Transverse colon (tissue), 4 donors: ENCODE measurements around the gene HMX1. TPM values are rescaled to one million over a fixed set of nuclear protein-coding genes. Genes with fewer than 3 reads are reported as not detected.

Source experiments
- DNase-seq: peaks from one replicate; pipeline ENCODE4 v3.0.0-alpha.2; 2019
- H3K27ac ChIP-seq, 4 donors: fragments of 200-600 bp; sonication (generic); 2 replicates each; pipeline ENCODE4 v1.5.1; 2016 to 2018; ENCODE audit warnings: inconsistent platforms in 4 of 4
- H3K27me3 ChIP-seq: fragments of 200-600 bp; sonication (generic); 2 replicates; pipeline ENCODE4 v1.5.1; 2017; ENCODE audit warnings: inconsistent platforms
- H3K36me3 ChIP-seq, 4 donors: fragments of 200-600 bp; sonication (generic); 2 replicates each; pipeline ENCODE4 v1.5.1; 2017 to 2019; ENCODE audit warnings: inconsistent platforms in 4 of 4
- H3K4me1 ChIP-seq, 4 donors: fragments of 200-600 bp; sonication (generic); 2 replicates each; pipeline ENCODE4 v1.5.1; 2017 to 2020; ENCODE audit warnings: inconsistent platforms in 4 of 4
- H3K4me3 ChIP-seq, 4 donors: fragments of 200-600 bp; sonication (generic); 1 replicate in 1 of 4; 2 replicates in 3 of 4; pipeline versions ENCODE4 v1.5.1 to v1.6.1; 2017 to 2019; ENCODE audit warnings: inconsistent platforms in 4 of 4
- H3K9me3 ChIP-seq, 2 donors: fragments of 200-600 bp; sonication (generic); 2 replicates each; pipeline ENCODE4 v1.5.1; 2017 to 2019; ENCODE audit warnings: inconsistent platforms in 2 of 2
- CTCF ChIP-seq, 5 experiments: fragments of 200-600 bp in 3 of 5; fragments of 450-650 bp in 2 of 5; sonication (generic) in 3 of 5; IDR thresholded peaks; 1 replicate in 2 of 5; 2 replicates in 3 of 5; pipeline ENCODE4 v1.5.1; 2016 to 2017; ENCODE audit warnings: antibody characterized with exemption in 5 of 5, inconsistent platforms in 3 of 5, mild to moderate bottlenecking in 2 of 5, moderate library complexity in 1 of 5
- EP300 ChIP-seq: sonication (generic); formaldehyde crosslinking; IDR thresholded peaks from one replicate; pipeline ENCODE4 v1.6.1; 2017; ENCODE audit warnings: antibody characterized with exemption, low read depth
- POLR2A ChIP-seq: fragments of 450-650 bp; IDR thresholded peaks from one replicate; pipeline ENCODE4 v1.6.1; 2016; ENCODE audit warnings: antibody characterized with exemption, mild to moderate bottlenecking, moderate library complexity
- POLR2AphosphoS5 ChIP-seq, 3 donors: sonication (generic); formaldehyde crosslinking; IDR thresholded peaks; one replicate each; pipeline ENCODE4 v1.6.1; 2016; ENCODE audit warnings: antibody characterized with exemption in 3 of 3
- WGBS, 2 donors: methylation state at CpG; one replicate each; pipeline ENCODE4 v1.1.5; 2018; ENCODE audit warnings: low coverage in 1 of 2; 5-methylcytosine and 5-hydroxymethylcytosine counted together
- in situ Hi-C, 4 donors: fragments of 200-750 bp; cut with MboI; loops; one replicate each; pipeline versions ENCODE4 v1.15.0 to v1.15.1; 2017; ENCODE audit warnings: low sequenced_read_pairs in 3 of 4, low pct_ligation_motif_present in 1 of 4, low pct_unique_long_range_greater_than_20kb in 1 of 4
- intact Hi-C: fragments of 100-400 bp; cut with DNase I; formaldehyde crosslinking; loops from one replicate; pipeline ENCODE4 v1.15.1; 2023; ENCODE audit warnings: low total_unique reads
- total RNA-seq, 4 donors: library from RNA; depleted of rRNA; stranded (reverse); fragments of >200 nt; gene quantifications; one replicate each; pipeline ENCODE4 v1.1.0, GENCODE V29; 2016

The HMX1 gene
- total RNA-seq, 4 donors from 2014 or later = not detected

GRCh38 chr4:8896071-8896470 is 24.4 kb upstream of the HMX1 start:
- peaks cover 64% of the 10 kb centered on the region for H3K27me3 ChIP-seq
- no peak for DNase-seq
- no peak overlapping the region for H3K27ac ChIP-seq
- no peaks in the 10 kb centered on the region for H3K36me3 ChIP-seq
- H3K4me1 ChIP-seq = no peaks in the 10 kb centered on the region
- in situ Hi-C loops = no loop called here
- intact Hi-C loops = no loop called here
- 80% methylated on average over 10 of the region's 10 CpGs; no CpG with 5 or more reads in 1 of the 2 donors for WGBS, 2 donors
- H3K9me3 ChIP-seq = peaks cover 5 to 8% of the 10 kb centered on the region in 2 donors
- H3K4me3 ChIP-seq = no peak overlapping the region
- TF ChIP-seq POLR2A (no peak), POLR2AphosphoS5 (IDR thresholded peaks at IDR 0.05) (no peak), CTCF (IDR thresholded peaks at IDR 0.05) (no peak), EP300 (no peak)

- no peak for TF ChIP-seq EP300
- intact Hi-C loops (no loop called here), in situ Hi-C loops (no loop called here)
- H3K4me3 ChIP-seq = no peak overlapping the region
- H3K27me3 ChIP-seq = peaks cover 71% of the 10 kb centered on the region
- WGBS, 2 donors = 72% methylated on average over 7 of the region's 7 CpGs; no CpG with 5 or more reads in 1 of the 2 donors
- no peak overlapping the region for H3K27ac ChIP-seq
- H3K9me3 ChIP-seq = peaks cover 0 to under 1% of the 10 kb centered on the region in 2 donors
- no peaks in the 10 kb centered on the region for H3K4me1 ChIP-seq
- H3K36me3 ChIP-seq = no peaks in the 10 kb centered on the region
- no peak for DNase-seq
Observed at GRCh38 chr4:8895295-8895694, 23.7 kb upstream of the HMX1 start.

GRCh38 chr4:8894424-8894816 is 22.8 kb upstream of the HMX1 start:
- no peaks in the 10 kb centered on the region for H3K36me3 ChIP-seq
- H3K4me1 ChIP-seq = no peaks in the 10 kb centered on the region
- intact Hi-C loops (loop anchor here (5.0 kb wide), 1 partner anchor 1588 kb away; no protein-coding TSS in a partner anchor), in situ Hi-C loops (no loop called here)
- WGBS, 2 donors = 14% methylated on average over 11 of the region's 14 CpGs; no CpG with 5 or more reads in 1 of the 2 donors
- no peak for DNase-seq
- no peaks in the 10 kb centered on the region for H3K9me3 ChIP-seq
- H3K27ac ChIP-seq = no peak overlapping the region
- H3K4me3 ChIP-seq = no peak overlapping the region
- H3K27me3 ChIP-seq = peaks cover 80% of the 10 kb centered on the region
- TF ChIP-seq CTCF (IDR thresholded peaks at IDR 0.05) (no peak), EP300 (no peak), POLR2AphosphoS5 (IDR thresholded peaks at IDR 0.05) (no peak), POLR2A (no peak)

- Histone ChIP-seq H3K36me3 (no peaks in the 10 kb centered on the region), H3K9me3 (no peaks in the 10 kb centered on the region), H3K27me3 (peaks cover 82% of the 10 kb centered on the region), H3K27ac (no peak overlapping the region), H3K4me1 (no peaks in the 10 kb centered on the region), H3K4me3 (no peak overlapping the region)
- no peak for DNase-seq
- WGBS, 2 donors = 12% methylated on average over 51 of the region's 68 CpGs; no CpG with 5 or more reads in 1 of the 2 donors
- intact Hi-C loops (loop anchor here (5.0 kb wide), 1 partner anchor 1588 kb away; no protein-coding TSS in a partner anchor), in situ Hi-C loops (no loop called here)
- no peak for TF ChIP-seq POLR2A
Observed at GRCh38 chr4:8893624-8894423, 22.2 kb upstream of the HMX1 start.

- intact Hi-C loops (loop anchor here (5.0 kb wide), 1 partner anchor 1589 kb away; no protein-coding TSS in a partner anchor), in situ Hi-C loops (no loop called here)
- no peak for DNase-seq
- Histone ChIP-seq H3K36me3 (no peaks in the 10 kb centered on the region), H3K9me3 (no peaks in the 10 kb centered on the region), H3K27me3 (peaks cover 83% of the 10 kb centered on the region), H3K27ac (no peak overlapping the region), H3K4me1 (no peaks in the 10 kb centered on the region), H3K4me3 (no peak overlapping the region)
- TF ChIP-seq CTCF (IDR thresholded peaks at IDR 0.05) = no peak
- no peak for TF ChIP-seq EP300
- no peak for TF ChIP-seq POLR2A
- TF ChIP-seq POLR2AphosphoS5 (IDR thresholded peaks at IDR 0.05) = no peak
- 21% methylated on average over 32 of the region's 41 CpGs; no CpG with 5 or more reads in 1 of the 2 donors for WGBS, 2 donors
Observed at GRCh38 chr4:8893227-8893623, 21.6 kb upstream of the HMX1 start.
